ENCODE results near the gene ZNF441.

Gene ZNF441

DNA sequence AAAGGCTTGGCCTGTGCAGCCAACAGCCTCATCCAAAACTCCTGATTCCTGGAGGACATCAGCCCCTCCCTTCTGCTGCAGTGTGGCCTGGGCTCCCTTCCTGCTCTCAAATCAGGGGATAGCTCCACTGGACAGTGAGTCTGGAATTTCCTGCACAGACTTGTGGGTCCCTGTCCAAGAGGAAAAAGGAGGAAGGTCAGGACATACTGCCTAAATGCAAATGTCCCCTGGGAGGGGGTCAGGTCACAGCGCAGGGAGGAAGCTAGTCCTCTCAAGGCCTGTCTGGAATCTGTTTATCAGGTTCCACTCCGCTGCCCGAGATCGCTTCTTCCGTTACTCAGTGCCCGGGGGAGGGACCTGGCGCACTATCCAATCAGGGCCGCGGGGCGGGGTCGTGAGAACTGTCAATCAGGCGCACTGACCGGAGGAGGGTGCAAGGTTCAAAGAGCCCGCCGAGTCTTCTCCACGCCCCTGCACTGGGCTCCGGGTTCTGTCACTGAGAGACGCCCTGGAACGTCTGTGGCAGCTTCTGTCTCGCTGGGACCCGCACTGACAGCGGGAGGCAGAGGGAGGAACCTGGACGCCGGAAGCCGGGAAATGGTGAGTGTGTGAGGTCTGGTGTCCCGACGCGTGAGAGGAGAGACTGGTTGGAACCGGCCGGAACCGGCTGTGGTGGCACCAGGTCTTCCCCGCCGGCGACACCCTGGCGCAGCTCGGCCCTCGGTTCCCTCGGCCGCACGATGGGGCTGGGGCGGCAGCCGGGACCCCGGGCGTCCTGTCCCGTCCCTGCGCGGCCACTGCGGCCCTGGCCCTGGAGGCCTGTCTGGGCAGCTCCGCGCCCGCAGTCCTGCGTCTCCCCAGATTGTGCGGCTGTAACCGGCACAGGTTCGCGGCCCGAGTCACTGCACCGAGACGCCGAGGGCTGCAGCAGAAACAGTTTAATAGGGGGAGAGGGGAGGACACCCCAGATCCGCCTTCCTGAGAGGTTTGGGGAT lies at the start of gene ZNF441:
TSS of gene ZNF441 (plus strand) at position 404 of the 995 bp plus-strand sequence. CDS start at position 598, 194 bp downstream.
- H3K4me1 ChIP-seq (ENCODE audit: control insufficient read depth, insufficient read depth, low read length) = no peaks in the 10 kb centered on the region
- H3K27ac ChIP-seq (ENCODE audit: low read length) = no peak within 1 kb of the TSS
- no peaks in the 10 kb centered on the region for H3K36me3 ChIP-seq (ENCODE audit: control insufficient read depth, insufficient read depth, low read length)
- H3K27me3 ChIP-seq (ENCODE audit: control insufficient read depth, insufficient read depth, low read length) = peaks cover 10% of the 10 kb centered on the region; the same call in 1 of the 2 replicates
- H3K9me3 ChIP-seq (ENCODE audit: control insufficient read depth, insufficient read depth, low read length) = no peaks in the 10 kb centered on the region
- WGBS (ENCODE audit: insufficient coverage, insufficient read length) = no CpG with 5 or more reads among the region's 61 CpGs
- DNase-seq (ENCODE audit: low read depth, low spot score) = peak; percentile 79
- H3K4me3 ChIP-seq (ENCODE audit: low read length) = peak within 1 kb of the TSS; percentile 67

GRCh38 chr19:11721681-11722080 lies 45.1 kb upstream of the ZNF441 start:
- Histone ChIP-seq H3K27ac (ENCODE audit: low read length) (no peak overlapping the region), H3K36me3 (ENCODE audit: control insufficient read depth, insufficient read depth, low read length) (no peaks in the 10 kb centered on the region; the same call in 1 of the 2 replicates), H3K4me1 (ENCODE audit: control insufficient read depth, insufficient read depth, low read length) (no peaks in the 10 kb centered on the region), H3K27me3 (ENCODE audit: control insufficient read depth, insufficient read depth, low read length) (no peaks in the 10 kb centered on the region), H3K4me3 (ENCODE audit: low read length) (no peak overlapping the region), H3K9me3 (ENCODE audit: control insufficient read depth, insufficient read depth, low read length) (no peaks in the 10 kb centered on the region; the same call in 1 of the 2 replicates)
- no peak for DNase-seq (ENCODE audit: low read depth, low spot score)
- no CpG with 5 or more reads among the region's 5 CpGs for WGBS (ENCODE audit: insufficient coverage, insufficient read length)

GRCh38 chr19:11722414-11722813 lies 44.4 kb upstream of the ZNF441 start:
- Histone ChIP-seq H3K9me3 (ENCODE audit: control insufficient read depth, insufficient read depth, low read length) (no peaks in the 10 kb centered on the region; the same call in 1 of the 2 replicates), H3K27me3 (ENCODE audit: control insufficient read depth, insufficient read depth, low read length) (no peaks in the 10 kb centered on the region), H3K4me1 (ENCODE audit: control insufficient read depth, insufficient read depth, low read length) (no peaks in the 10 kb centered on the region), H3K27ac (ENCODE audit: low read length) (no peak overlapping the region), H3K36me3 (ENCODE audit: control insufficient read depth, insufficient read depth, low read length) (no peaks in the 10 kb centered on the region; the same call in 1 of the 2 replicates), H3K4me3 (ENCODE audit: low read length) (no peak overlapping the region)
- WGBS (ENCODE audit: insufficient coverage, insufficient read length) = no CpG with 5 or more reads among the region's 10 CpGs
- DNase-seq (ENCODE audit: low read depth, low spot score) = no peak

DNA sequence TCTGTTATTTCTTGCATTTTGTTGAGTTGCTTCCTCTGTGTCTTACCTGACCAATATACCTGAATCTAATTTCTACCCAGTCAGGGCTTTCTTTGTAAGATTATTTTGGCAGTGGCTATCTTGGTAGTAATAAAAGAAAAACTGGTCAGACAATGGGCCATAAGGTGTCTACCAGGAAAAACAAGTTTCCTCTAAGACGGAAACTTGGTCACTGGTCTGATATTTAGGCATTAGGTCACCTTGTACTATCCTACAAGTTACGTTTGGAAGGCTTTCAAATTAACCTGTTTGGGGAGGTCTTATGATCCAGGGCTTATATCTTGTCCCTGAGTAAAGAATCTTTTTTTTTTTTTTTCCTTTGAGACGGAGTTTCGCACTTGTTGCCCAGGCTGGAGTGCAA lies 37.2 kb upstream of the ZNF441 start:
- H3K4me3 ChIP-seq (ENCODE audit: low read length) = no peak overlapping the region
- no peaks in the 10 kb centered on the region for H3K36me3 ChIP-seq (ENCODE audit: control insufficient read depth, insufficient read depth, low read length)
- H3K27ac ChIP-seq (ENCODE audit: low read length) = no peak overlapping the region
- H3K27me3 ChIP-seq (ENCODE audit: control insufficient read depth, insufficient read depth, low read length) = no peaks in the 10 kb centered on the region
- no peaks in the 10 kb centered on the region for H3K9me3 ChIP-seq (ENCODE audit: control insufficient read depth, insufficient read depth, low read length)
- DNase-seq (ENCODE audit: low read depth, low spot score) = no peak
- no peaks in the 10 kb centered on the region for H3K4me1 ChIP-seq (ENCODE audit: control insufficient read depth, insufficient read depth, low read length)
- WGBS (ENCODE audit: insufficient coverage, insufficient read length) = no CpG with 5 or more reads among the region's 4 CpGs

GRCh38 chr19:11735375-11735774 lies 31.4 kb upstream of the ZNF441 start:
- H3K4me3 ChIP-seq (ENCODE audit: low read length) = no peak overlapping the region
- no CpG with 5 or more reads among the region's 1 CpG for WGBS (ENCODE audit: insufficient coverage, insufficient read length)
- no peaks in the 10 kb centered on the region for H3K4me1 ChIP-seq (ENCODE audit: control insufficient read depth, insufficient read depth, low read length)
- no peaks in the 10 kb centered on the region for H3K9me3 ChIP-seq (ENCODE audit: control insufficient read depth, insufficient read depth, low read length)
- DNase-seq (ENCODE audit: low read depth, low spot score) = no peak
- no peaks in the 10 kb centered on the region for H3K36me3 ChIP-seq (ENCODE audit: control insufficient read depth, insufficient read depth, low read length)
- H3K27ac ChIP-seq (ENCODE audit: low read length) = no peak overlapping the region
- peaks cover 10% of the 10 kb centered on the region; the same call in 1 of the 2 replicates for H3K27me3 ChIP-seq (ENCODE audit: control insufficient read depth, insufficient read depth, low read length)

DNA sequence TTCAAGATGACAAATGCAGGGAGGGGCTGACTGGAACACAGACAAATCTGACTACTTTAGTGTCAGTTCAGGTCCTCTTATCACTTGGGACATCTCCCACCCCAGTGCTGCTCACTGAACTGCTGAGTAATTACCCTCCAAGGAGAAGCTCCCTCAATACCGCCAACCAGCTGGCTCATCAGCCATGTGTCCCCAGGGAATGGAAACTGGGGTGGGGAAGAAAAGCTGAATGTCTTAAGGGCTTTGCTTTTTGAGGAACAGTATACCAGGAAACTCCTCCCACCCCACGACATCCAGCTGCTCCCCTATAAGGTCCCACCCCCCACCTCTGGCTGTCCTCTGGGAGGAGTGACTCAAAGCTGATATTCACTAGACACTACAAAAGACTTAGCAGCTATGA lies 30.1 kb upstream of the ZNF441 start:
- Histone ChIP-seq H3K27ac (ENCODE audit: low read length) (no peak overlapping the region), H3K27me3 (ENCODE audit: control insufficient read depth, insufficient read depth, low read length) (peaks cover 10% of the 10 kb centered on the region; the same call in 1 of the 2 replicates), H3K4me1 (ENCODE audit: control insufficient read depth, insufficient read depth, low read length) (no peaks in the 10 kb centered on the region), H3K9me3 (ENCODE audit: control insufficient read depth, insufficient read depth, low read length) (no peaks in the 10 kb centered on the region), H3K4me3 (ENCODE audit: low read length) (no peak overlapping the region), H3K36me3 (ENCODE audit: control insufficient read depth, insufficient read depth, low read length) (no peaks in the 10 kb centered on the region)
- DNase-seq (ENCODE audit: low read depth, low spot score) = no peak
- WGBS (ENCODE audit: insufficient coverage, insufficient read length) = no CpG with 5 or more reads among the region's 2 CpGs

GRCh38 chr19:11737964-11738745 lies 28.6 kb upstream of the ZNF441 start:
- no peak overlapping the region for H3K27ac ChIP-seq (ENCODE audit: low read length)
- WGBS (ENCODE audit: insufficient coverage, insufficient read length) = no CpG with 5 or more reads among the region's 52 CpGs
- no peaks in the 10 kb centered on the region for H3K4me1 ChIP-seq (ENCODE audit: control insufficient read depth, insufficient read depth, low read length)
- no peaks in the 10 kb centered on the region for H3K9me3 ChIP-seq (ENCODE audit: control insufficient read depth, insufficient read depth, low read length)
- H3K27me3 ChIP-seq (ENCODE audit: control insufficient read depth, insufficient read depth, low read length) = peaks cover 10% of the 10 kb centered on the region; the same call in 1 of the 2 replicates
- peak overlapping the region; percentile 47; the same call in 1 of the 2 replicates for H3K4me3 ChIP-seq (ENCODE audit: low read length)
- DNase-seq (ENCODE audit: low read depth, low spot score) = no peak
- H3K36me3 ChIP-seq (ENCODE audit: control insufficient read depth, insufficient read depth, low read length) = no peaks in the 10 kb centered on the region

DNA sequence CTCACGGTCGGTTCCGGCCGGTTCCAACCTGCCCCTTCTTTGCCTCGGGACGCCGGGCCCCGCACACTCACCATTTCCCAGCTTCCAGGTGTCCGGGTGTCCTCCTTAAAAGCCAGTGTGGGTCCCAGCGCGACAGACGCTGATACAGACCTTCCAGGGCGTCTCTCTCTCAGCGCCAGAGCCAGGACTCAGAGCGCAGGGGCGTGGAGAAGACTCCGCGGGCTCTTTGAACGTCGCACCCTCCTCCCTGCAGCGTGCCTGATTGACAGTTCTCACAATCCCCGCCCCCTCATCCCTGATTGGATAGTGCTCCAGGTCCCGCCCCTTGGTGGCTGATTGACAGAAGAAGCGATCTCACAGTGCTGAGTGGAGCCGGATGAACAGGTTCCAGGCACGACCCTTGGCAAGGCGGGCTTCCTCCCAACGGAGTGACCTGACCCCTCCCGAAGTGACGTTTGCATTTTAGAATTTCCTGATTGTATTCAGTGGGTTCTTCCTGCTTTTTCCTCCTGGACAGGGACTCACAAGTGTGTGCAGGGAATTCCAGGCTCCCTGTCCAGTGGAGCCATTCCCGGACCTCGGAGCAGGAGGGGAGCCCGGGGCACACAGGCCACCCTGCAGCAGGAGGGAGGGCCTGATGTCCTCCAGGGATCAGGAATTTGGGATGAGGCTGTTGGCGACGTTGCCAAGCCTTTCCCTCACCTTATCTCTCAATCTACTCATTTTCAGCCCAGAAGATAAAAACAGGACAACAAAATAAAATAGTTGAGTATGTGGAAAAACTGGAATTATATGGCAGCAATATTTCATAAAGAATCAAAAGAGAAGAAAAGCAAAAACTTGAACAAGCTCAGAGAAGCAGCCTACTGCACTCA lies 27.8 kb upstream of the ZNF441 start, which contains the start of gene ZNF823:
TSS of gene ZNF823 (minus strand) at position 201 of the 875 bp plus-strand sequence. CDS start at position 74, 127 bp downstream.
- Histone ChIP-seq H3K36me3 (ENCODE audit: control insufficient read depth, insufficient read depth, low read length) (no peaks in the 10 kb centered on the region), H3K27me3 (ENCODE audit: control insufficient read depth, insufficient read depth, low read length) (peaks cover 10% of the 10 kb centered on the region; the same call in 1 of the 2 replicates), H3K27ac (ENCODE audit: low read length) (no peak within 1 kb of the TSS), H3K9me3 (ENCODE audit: control insufficient read depth, insufficient read depth, low read length) (no peaks in the 10 kb centered on the region), H3K4me1 (ENCODE audit: control insufficient read depth, insufficient read depth, low read length) (no peaks in the 10 kb centered on the region), H3K4me3 (ENCODE audit: low read length) (peak within 1 kb of the TSS; percentile 47; the same call in 1 of the 2 replicates)
- WGBS (ENCODE audit: insufficient coverage, insufficient read length) = no CpG with 5 or more reads among the region's 35 CpGs
- DNase-seq (ENCODE audit: low read depth, low spot score) = peak; percentile 91

- Histone ChIP-seq H3K4me1 (ENCODE audit: control insufficient read depth, insufficient read depth, low read length) (no peaks in the 10 kb centered on the region), H3K27ac (ENCODE audit: low read length) (no peak overlapping the region), H3K4me3 (ENCODE audit: low read length) (no peak overlapping the region), H3K9me3 (ENCODE audit: control insufficient read depth, insufficient read depth, low read length) (no peaks in the 10 kb centered on the region), H3K27me3 (ENCODE audit: control insufficient read depth, insufficient read depth, low read length) (no peaks in the 10 kb centered on the region), H3K36me3 (ENCODE audit: control insufficient read depth, insufficient read depth, low read length) (no peaks in the 10 kb centered on the region)
- no peak for DNase-seq (ENCODE audit: low read depth, low spot score)
These were observed 20.9 kb upstream of the ZNF441 start for GRCh38 chr19:11745869-11746268.

Data from iPS DF 6.9 (cell line).